Islet of Langerhans (tissue), 1 donor: ENCODE measurements around the gene RASSF7.

Source experiments
- FAIRE-seq: peaks from one replicate; lab custom pipeline; 2011; peaks lifted over from hg19 to GRCh38; lab: Jason Lieb, UNC

Gene RASSF7

GRCh38 chr11:553083-553987 lies 7.4 kb upstream of the RASSF7 start:
- FAIRE-seq, result no peak

- FAIRE-seq, result no peak
Measured at GRCh38 chr11:553988-554340, 6.8 kb upstream of the RASSF7 start.

GRCh38 chr11:554428-555226 lies 6.1 kb upstream of the RASSF7 start:
- FAIRE-seq, result no peak

GRCh38 chr11:555227-555779 lies 5.5 kb upstream of the RASSF7 start:
- no peak for FAIRE-seq

GRCh38 chr11:555780-556661 lies 4.7 kb upstream of the RASSF7 start:
- no peak for FAIRE-seq

GRCh38 chr11:556662-557256 lies 4.0 kb upstream of the RASSF7 start:
- FAIRE-seq, result no peak

GRCh38 chr11:557328-558132 lies 3.2 kb upstream of the RASSF7 start:
- FAIRE-seq, result no peak

GRCh38 chr11:558503-558902 lies 2.3 kb upstream of the RASSF7 start:
- no peak for FAIRE-seq

- FAIRE-seq, result no peak
Measured at GRCh38 chr11:559020-559620, 1.6 kb upstream of the RASSF7 start.

- FAIRE-seq, result no peak
Measured at GRCh38 chr11:559712-560304, 962 bp upstream of the RASSF7 start.

- FAIRE-seq, result no peak
Measured at GRCh38 chr11:561148-562003, 606 bp downstream of the RASSF7 start.

- no peak for FAIRE-seq
Measured at GRCh38 chr11:562046-562645, 1.4 kb downstream of the RASSF7 start.

- FAIRE-seq, result no peak
Measured at GRCh38 chr11:563066-563811, 2.5 kb downstream of the RASSF7 start.

- no peak for FAIRE-seq
Measured at GRCh38 chr11:563812-564578, 3.2 kb downstream of the RASSF7 start.

- FAIRE-seq, result no peak
Measured at GRCh38 chr11:565921-566509, 5.2 kb downstream of the RASSF7 start.

GRCh38 chr11:567011-567628 lies 6.3 kb downstream of the RASSF7 start:
- FAIRE-seq, result no peak
